Measurements from ENCODE around the gene ATP5PO.

GRCh38 chr21:33947451-33948095 is 32.0 kb upstream of the ATP5PO start:
- no peak for TF ChIP-seq CTCF (conservative IDR thresholded peaks at IDR 0.05 in 1 of 2, IDR thresholded peaks at IDR 0.05 in 1 of 2; ENCODE audit: extremely low read depth in 1 of 2, insufficient read depth in 1 of 2, low read depth in 1 of 2, low read length in 2 of 2)
- no peak for TF ChIP-seq EZH2 (IDR thresholded peaks at IDR 0.05; ENCODE audit: borderline replicate concordance, low read length)
